GM12878 (cell line): ENCODE results near the gene NR1I2. TPM values are rescaled to one million over a fixed set of nuclear protein-coding genes. Genes with fewer than 3 reads are reported as not detected.

ENCODE experiments used
- ATAC-seq: fragments of 200-7000 bp; cut with Tn5 transposase; 3 replicates; pipeline ENCODE4 v1.9.1; 2020; ENCODE audit warnings: mild to moderate bottlenecking, moderate library complexity
- BruUV-seq: library from RNA; stranded (reverse); fragments of 400-500 nt; replicated peaks from 2 replicates; lab custom pipeline; 2021; lab: Mats Ljungman, UMichigan
- CTCF ChIA-PET: fragments of 300-600 bp; sonication (Branson Sonifier 250); formaldehyde crosslinking; extraction: SDS; loops from one replicate; lab custom pipeline; 2021; ENCODE audit warnings: inconsistent platforms; lab: Yijun Ruan, JAX
- POLR2A ChIA-PET: fragments of 350-600 bp; formaldehyde crosslinking; extraction: SDS; loops from one replicate; lab custom pipeline; 2021; ENCODE audit warnings: inconsistent platforms; lab: Charles Lee
- RAD21 ChIA-PET: fragments of 300-600 bp; sonication (Branson Sonifier 250); formaldehyde crosslinking; loops from one replicate; lab custom pipeline; 2023; ENCODE audit warnings: antibody characterized with exemption; ENCODE audit not compliant: unreplicated experiment; lab: Charles Lee
- SMC1A ChIA-PET: fragments of 300-600 bp; sonication (Branson Sonifier 250); formaldehyde crosslinking; loops from one replicate; lab custom pipeline; 2023; ENCODE audit not compliant: unreplicated experiment, uncharacterized antibody; lab: Charles Lee
- DNase-seq: peaks from one replicate; pipeline ENCODE4 v3.0.0-alpha.2; 2011; ENCODE audit warnings: low read depth, low spot score
- FAIRE-seq: peaks from 3 replicates; lab custom pipeline; 2011; peaks lifted over from hg19 to GRCh38; lab: Jason Lieb, UNC
- H2AFZ ChIP-seq: 2 replicates; pipeline ENCODE4 v1.6.0; 2011; ENCODE audit warnings: low read depth, low read length, control low read depth; ENCODE audit not compliant: control insufficient read depth
- H3K27ac ChIP-seq: 2 replicates; pipeline ENCODE4 v1.5.1; 2011; ENCODE audit warnings: control low read depth; ENCODE audit not compliant: control insufficient read depth, insufficient read depth
- H3K27me3 ChIP-seq, 2 experiments: replicated peaks in 1 of 2; 2 replicates each; pipeline versions ENCODE4 v1.6.0 to v1.6.1; 2011; ENCODE audit warnings: low read length in 1 of 2; ENCODE audit not compliant: control insufficient read depth in 2 of 2, insufficient read depth in 2 of 2
- H3K36me3 ChIP-seq, 2 experiments: 2 replicates each; pipeline ENCODE4 v1.5.1; 2011; ENCODE audit warnings: low read length in 1 of 2; ENCODE audit not compliant: control insufficient read depth in 2 of 2, insufficient read depth in 2 of 2
- H3K4me1 ChIP-seq: 2 replicates; pipeline ENCODE4 v1.6.1; 2011; ENCODE audit warnings: mild to moderate bottlenecking, low read length, moderate library complexity, mixed read lengths; ENCODE audit not compliant: control insufficient read depth, insufficient read depth
- H3K4me2 ChIP-seq: 2 replicates; pipeline ENCODE4 v1.6.0; 2011; ENCODE audit warnings: control low read depth; ENCODE audit not compliant: control insufficient read depth, insufficient read depth
- H3K4me3 ChIP-seq: fragments of 200-600 bp; sonication (generic); 2 replicates; pipeline ENCODE4 v1.5.1; 2016
- H3K79me2 ChIP-seq: 2 replicates; pipeline ENCODE4 v1.6.0; 2011; ENCODE audit warnings: low read length; ENCODE audit not compliant: control insufficient read depth, insufficient read depth
- H3K9ac ChIP-seq: 2 replicates; pipeline ENCODE4 v1.8.0; 2011; ENCODE audit warnings: low read length, control low read depth, mixed read lengths; ENCODE audit not compliant: control insufficient read depth, insufficient read depth
- H3K9me3 ChIP-seq: replicated peaks from 3 replicates; pipeline ENCODE4 v1.5.1; 2011; ENCODE audit warnings: mild to moderate bottlenecking, low read length; ENCODE audit not compliant: control insufficient read depth, insufficient read depth
- H4K20me1 ChIP-seq: 2 replicates; pipeline ENCODE4 v1.6.0; 2011; ENCODE audit not compliant: control insufficient read depth, insufficient read depth
- CBX5 ChIP-seq: sonication (generic); IDR thresholded peaks from 2 replicates; pipeline ENCODE4 v1.6.1; 2016; ENCODE audit warnings: low read depth, moderate library complexity, mild to moderate bottlenecking, inconsistent platforms
- DPF2 ChIP-seq: fragments of 450-650 bp; IDR thresholded peaks from 2 replicates; pipeline ENCODE4 v1.6.1; 2017; ENCODE audit warnings: mild to moderate bottlenecking
- EP300 ChIP-seq, 2 experiments: fragments of 150-350 bp in 1 of 2; IDR thresholded peaks; 2 replicates each; pipeline ENCODE4 v1.6.1; 2011 to 2012; ENCODE audit warnings: low read depth in 2 of 2, low read length in 2 of 2, borderline replicate concordance in 1 of 2, improper control_type of control experiment in 1 of 2, inconsistent platforms in 1 of 2; ENCODE audit not compliant: control insufficient read depth in 1 of 2
- ESRRA ChIP-seq: IDR thresholded peaks from 2 replicates; pipeline ENCODE4 v1.6.1; 2012; ENCODE audit warnings: mild to moderate bottlenecking, low read length, improper control_type of control experiment
- FOS ChIP-seq: IDR thresholded peaks from 3 replicates; pipeline ENCODE4 v1.6.1; 2011; ENCODE audit warnings: borderline replicate concordance; ENCODE audit not compliant: insufficient read length; ENCODE audit errors: extremely low read depth
- HCFC1 ChIP-seq: fragments of 150-350 bp; IDR thresholded peaks from 2 replicates; pipeline ENCODE4 v1.6.1; 2014; ENCODE audit warnings: low read length
- HDAC2 ChIP-seq: fragments of 200-600 bp; sonication (generic); IDR thresholded peaks from 2 replicates; pipeline ENCODE4 v1.6.1; 2017
- KAT2A ChIP-seq: conservative IDR thresholded peaks from 2 replicates; pipeline ENCODE4 v1.6.1; 2011; ENCODE audit warnings: low read depth, low read length; ENCODE audit not compliant: control insufficient read depth
- MTA3 ChIP-seq: IDR thresholded peaks from 2 replicates; pipeline ENCODE4 v1.6.1; 2012; ENCODE audit warnings: low read length, inconsistent platforms, borderline replicate concordance
- MYB ChIP-seq: fragments of 150-350 bp; IDR thresholded peaks from 2 replicates; pipeline ENCODE4 v1.6.1; 2014; ENCODE audit warnings: mild to moderate bottlenecking, low read depth, low read length, borderline replicate concordance
- NFYB ChIP-seq: IDR thresholded peaks from 2 replicates; pipeline ENCODE4 v1.6.1; 2011; ENCODE audit warnings: low read depth, mild to moderate bottlenecking, low read length, improper control_type of control experiment, moderate library complexity; ENCODE audit not compliant: insufficient read depth
- RELB ChIP-seq: fragments of 450-650 bp; IDR thresholded peaks from 2 replicates; pipeline ENCODE4 v1.6.1; 2017; ENCODE audit warnings: low read depth, mild to moderate bottlenecking, moderate library complexity
- SMAD5 ChIP-seq: IDR thresholded peaks from 2 replicates; pipeline ENCODE4 v1.6.1; 2016; ENCODE audit warnings: antibody characterized with exemption, low read depth
- STAT3 ChIP-seq: IDR thresholded peaks from 2 replicates; pipeline ENCODE4 v1.6.1; 2011; ENCODE audit warnings: low read depth, low read length, improper control_type of control experiment
- TAF1 ChIP-seq: IDR thresholded peaks from 2 replicates; pipeline ENCODE4 v1.6.1; 2011; ENCODE audit warnings: mild to moderate bottlenecking, low read depth, low read length, borderline replicate concordance
- YY1 ChIP-seq: IDR thresholded peaks from 2 replicates; pipeline ENCODE4 v1.6.1; 2011; ENCODE audit warnings: low read depth, mild to moderate bottlenecking, low read length
- in situ Hi-C: fragments of 300-500 bp; cut with MboI; formaldehyde crosslinking; loops from 9 replicates; pipeline ENCODE4 v1.14.3; 2018; ENCODE audit warnings: mixed read lengths
- intact Hi-C: fragments of 100-400 bp; cut with micrococcal nuclease; formaldehyde crosslinking; loops from one replicate; pipeline ENCODE4 v1.14.2; 2022; ENCODE audit not compliant: unreplicated experiment
- polyA plus RNA-seq, 11 experiments: library from polyadenylated mRNA; depleted of rRNA in 4 of 11; unstranded in 6 of 11; stranded (reverse) in 5 of 11; fragments of >200 nt; fragmentation: Nextera tagmentation in 4 of 11; fragmentation: Illumina TruSeq in 1 of 11; extraction: Ambion mirVana in 4 of 11; extraction: Trizol in 1 of 11; gene quantifications; 1 replicate in 1 of 11; 2 replicates in 10 of 11; pipeline versions ENCODE4 v1.2.1 to v1.2.3, GENCODE V29; 2011 to 2016; ENCODE audit warnings: inconsistent platforms in 2 of 11, missing spikeins in 2 of 11, low read depth in 1 of 11
- total RNA-seq, 4 experiments: library from RNA; depleted of rRNA in 3 of 4; stranded (reverse); fragments of >200 nt in 3 of 4; fragmentation: Illumina TruSeq in 1 of 4; extraction: Trizol in 1 of 4; gene quantifications; 2 replicates each; pipeline versions ENCODE4 v1.2.1 to v1.2.3, GENCODE V29; 2013 to 2021

Gene NR1I2
- total and polyA plus RNA-seq, 10 of the 15 experiments (the other 5 are each of a cell fraction or from before 2014, with no cell fraction given), result 0.03 to 1.0 (median 0.39) TPM

DNA sequence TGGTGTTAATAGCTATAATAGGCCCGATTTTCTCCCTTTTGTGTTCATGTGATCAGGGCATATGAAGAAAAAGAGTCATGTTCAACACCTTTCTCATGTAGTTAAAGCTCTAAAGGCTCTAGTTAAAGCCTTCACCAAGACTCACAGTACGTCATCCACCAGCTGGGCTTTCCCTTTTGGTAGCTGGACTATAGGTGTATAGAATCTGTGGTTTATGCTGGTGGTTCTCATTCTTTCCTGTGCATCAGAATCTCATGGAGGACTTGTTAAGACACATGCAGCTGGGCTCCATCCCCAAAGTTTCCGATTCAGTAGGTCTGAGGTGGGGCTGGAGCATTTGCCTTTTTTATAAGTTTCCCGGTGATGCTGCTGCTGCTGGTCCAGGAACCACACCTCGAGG lies 48.1 kb upstream of the NR1I2 start (continued):
- no peak for TF ChIP-seq STAT3
- TF ChIP-seq, all 136 proteins: peak for 11

GRCh38 chr3:119738741-119739140 lies 43.2 kb upstream of the NR1I2 start:
- Histone ChIP-seq H3K27me3 (no peaks in the 10 kb centered on the region), H2AFZ (no peak overlapping the region), H3K9me3 (no peaks in the 10 kb centered on the region), H3K4me3 (no peak overlapping the region), H3K27ac (no peak overlapping the region), H3K79me2 (no peaks in the 10 kb centered on the region)
- FAIRE-seq, result no peak
- ChIA-PET SMC1A (interaction anchor here (0.9 kb wide), 1 partner anchor 16 kb away, joined by 3 read pairs; no protein-coding TSS in a partner anchor), CTCF (interaction anchor here (0.8 to 2.6 kb wide), 3 partner anchors 12 to 17 kb away, joined by 3 to 9 read pairs (median 6); no protein-coding TSS in a partner anchor)
- intact Hi-C loops, result no loop called here
- DNase-seq, result no peak
- TF ChIP-seq HDAC2 (no peak), HCFC1 (no peak), FOS (no peak), ESRRA (no peak), TAF1 (no peak), RELB (no peak), DPF2 (no peak), YY1 (no peak), EP300 (IDR thresholded peaks at IDR 0.05; ENCODE audit: borderline replicate concordance in 1 of 2, control insufficient read depth in 1 of 2, low read depth in 2 of 2, low read length in 2 of 2) (no peak), KAT2A (no peak), NFYB (no peak), SMAD5 (no peak), MTA3 (no peak), MYB (no peak), CBX5 (no peak)
- TF ChIP-seq, all 136 proteins: peak for 0
- RAD21 ChIA-PET, result no interaction called here
- Histone ChIP-seq H4K20me1 (no peaks in the 10 kb centered on the region), H3K4me2 (no peak overlapping the region), H3K36me3 (no peaks in the 10 kb centered on the region), H3K9ac (no peak overlapping the region), H3K4me1 (no peaks in the 10 kb centered on the region)
- POLR2A ChIA-PET, result no interaction called here
- in situ Hi-C loops, result no loop called here
- no peak for ATAC-seq
- no TSS peak for BruUV-seq
